Measurements from ENCODE around the gene TNNI3K.

Gene TNNI3K

DNA sequence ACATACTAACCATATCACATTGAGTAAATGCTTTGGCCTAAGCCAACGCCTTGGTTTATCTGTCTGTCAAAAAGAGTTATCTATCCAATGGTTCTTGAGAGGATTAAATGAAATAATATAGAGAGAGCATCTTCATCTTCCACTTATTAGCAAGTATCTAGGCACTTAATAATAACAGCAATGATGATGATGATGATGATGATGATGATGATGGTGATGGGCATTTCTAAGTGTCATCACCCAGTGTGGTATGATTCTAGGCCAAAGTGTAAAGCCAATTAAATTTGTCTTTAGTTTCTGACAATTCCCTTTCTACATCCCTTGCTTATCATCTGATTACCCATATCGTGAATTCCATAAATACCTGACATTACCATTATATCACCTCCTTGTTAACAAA is 342.9 kb downstream of the TNNI3K start:
- no peak for DNase-seq (ENCODE audit: low read depth)

DNA sequence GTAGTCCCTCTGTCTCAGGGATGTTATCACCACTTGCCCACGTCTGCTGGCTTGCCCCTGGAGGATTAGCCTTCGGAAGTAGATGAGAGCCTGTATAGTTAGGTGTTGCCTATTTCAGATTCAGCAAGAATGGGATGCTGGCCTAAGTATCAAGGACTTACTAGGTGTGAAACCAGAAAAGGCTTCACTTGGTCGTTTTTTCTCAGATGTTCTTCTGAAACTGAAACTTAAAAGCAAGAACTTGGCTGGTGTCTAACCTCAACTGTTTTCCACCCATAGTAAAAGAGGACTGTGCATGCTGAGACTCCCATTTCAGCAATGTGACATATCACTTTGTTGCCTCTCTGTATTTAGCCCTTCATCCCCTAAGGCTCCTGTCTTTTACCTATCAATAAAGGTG is 344.2 kb downstream of the TNNI3K start:
- no peak for DNase-seq (ENCODE audit: low read depth)

DNA sequence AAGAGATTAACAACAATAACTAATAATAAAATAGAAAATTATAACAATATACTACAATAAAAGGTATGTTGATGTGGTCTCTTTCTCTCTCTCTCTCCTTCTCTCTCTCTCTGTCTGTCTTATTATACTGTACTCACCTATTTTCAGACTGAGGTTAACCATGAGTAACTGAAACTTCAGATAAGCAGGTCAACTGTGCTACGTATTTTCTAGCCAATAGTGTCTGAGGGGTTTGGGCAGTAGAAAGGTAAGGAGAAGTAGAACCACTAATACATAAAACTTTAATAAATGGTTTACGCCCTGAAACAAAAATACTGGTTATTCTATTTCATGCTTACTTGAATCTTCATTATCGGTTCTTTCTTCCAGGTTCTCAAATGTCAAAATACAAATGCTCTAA is 348.2 kb downstream of the TNNI3K start:
- no peak for DNase-seq (ENCODE audit: low read depth)

GRCh38 chr1:74584185-74584584 is 349.0 kb downstream of the TNNI3K start:
- peak; percentile 39 for DNase-seq (ENCODE audit: low read depth)

DNA sequence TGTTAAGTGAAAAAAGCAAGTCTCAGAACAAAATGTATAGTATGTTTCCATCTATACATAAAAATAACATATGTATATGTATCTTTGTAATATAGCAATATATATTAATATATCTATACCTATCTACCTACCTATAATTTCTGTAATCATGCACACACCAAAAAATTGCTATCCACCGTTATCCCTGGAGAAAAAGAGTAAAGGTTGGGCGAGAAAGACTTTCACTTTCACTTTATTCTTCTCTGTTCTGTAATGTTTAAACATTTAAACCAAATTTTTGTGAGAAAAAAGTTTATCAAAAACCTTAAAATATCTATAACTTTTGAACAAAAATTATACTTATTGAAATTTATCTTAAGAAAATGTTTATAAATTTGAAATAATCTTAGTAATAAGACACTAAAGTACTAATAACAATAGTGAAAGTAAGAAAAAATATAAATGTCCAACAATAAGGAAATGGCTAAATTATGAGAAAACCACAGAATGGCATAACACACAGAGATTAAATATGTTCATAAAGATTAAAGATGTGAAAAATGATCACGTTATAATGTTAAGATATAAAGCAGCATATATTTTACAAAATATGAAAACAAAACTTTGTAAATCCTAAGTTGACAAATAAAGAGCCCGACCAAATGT is 351.2 kb downstream of the TNNI3K start:
- no peak for DNase-seq (ENCODE audit: low read depth)

DNA sequence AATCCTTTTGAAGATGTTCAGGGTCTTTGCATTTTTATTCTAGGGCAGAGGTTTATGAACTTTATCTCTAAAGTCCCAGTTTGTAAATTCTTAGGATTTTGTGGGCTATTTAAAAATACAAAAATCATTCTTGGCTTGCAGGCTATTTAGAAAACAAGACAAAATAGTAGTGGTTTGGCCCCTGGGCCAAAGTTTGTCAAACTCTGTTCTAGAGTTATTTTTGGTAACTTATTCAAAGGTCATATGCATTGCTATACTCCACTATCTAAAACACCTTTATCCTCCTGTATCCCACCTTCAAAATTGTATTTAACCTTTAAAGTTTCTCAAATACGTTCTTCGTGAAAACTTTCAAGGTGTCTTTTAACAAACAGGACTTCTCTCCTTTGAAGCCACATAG is 352.7 kb downstream of the TNNI3K start:
- DNase-seq (ENCODE audit: low read depth), result no peak

DNA sequence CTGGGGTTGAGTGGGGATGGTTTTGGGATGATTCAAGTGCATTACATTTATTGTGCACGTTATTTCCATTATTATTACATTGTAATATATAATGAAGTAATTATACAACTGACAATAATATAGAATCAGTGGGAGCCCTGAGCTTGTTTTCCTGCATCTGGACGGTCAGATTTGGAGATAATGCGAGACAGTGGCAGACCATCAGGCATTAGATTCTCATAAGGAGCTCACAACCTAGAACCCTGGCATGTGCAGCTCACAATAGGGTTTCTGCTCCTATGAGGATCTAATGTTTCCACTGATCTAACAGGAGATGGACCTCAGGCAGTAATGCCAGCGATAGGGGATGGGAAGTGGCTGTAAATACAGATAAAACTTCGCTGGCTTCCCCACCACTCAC is 355.1 kb downstream of the TNNI3K start:
- no peak for DNase-seq (ENCODE audit: low read depth)

GRCh38 chr1:74591949-74592348 is 356.8 kb downstream of the TNNI3K start:
- DNase-seq (ENCODE audit: low read depth), result no peak

DNA sequence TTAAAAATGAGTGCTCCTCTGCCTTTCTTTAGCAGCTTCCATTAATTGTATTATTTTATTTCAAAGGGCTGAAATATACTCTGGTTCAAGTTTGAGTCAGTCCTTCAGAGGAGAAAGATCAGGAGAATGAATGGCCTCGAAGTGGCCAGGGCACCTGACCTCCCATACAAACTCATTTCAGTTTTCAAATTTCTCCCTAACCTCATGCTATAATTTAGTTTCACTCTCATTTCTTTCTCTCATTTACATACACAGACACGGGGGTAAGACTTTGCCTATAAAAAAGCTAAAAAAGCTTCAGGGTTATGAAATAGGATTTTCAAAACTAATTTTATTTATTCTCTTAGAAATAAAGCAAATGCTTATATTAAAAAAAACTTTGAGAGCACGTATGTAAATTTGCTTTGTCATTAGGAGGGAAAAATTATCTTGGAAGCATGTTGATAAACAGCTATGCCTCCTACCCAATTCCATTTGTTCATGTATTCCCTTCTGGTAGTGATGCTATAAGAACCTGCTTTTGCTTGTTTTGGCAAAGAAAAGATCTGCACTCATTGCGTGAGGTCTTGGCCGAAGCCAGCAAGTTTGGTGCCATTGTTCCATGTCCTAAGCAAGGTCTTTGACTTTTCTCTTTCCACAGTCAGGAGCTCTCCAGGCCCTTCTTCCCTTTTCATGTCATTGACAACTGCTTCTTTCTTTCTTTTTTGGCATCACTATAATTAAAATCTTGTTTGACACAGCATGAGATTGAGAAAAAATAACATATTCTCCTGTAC is 357.6 kb downstream of the TNNI3K start:
- no peak for DNase-seq (ENCODE audit: low read depth)
